Activated T-helper 1 cell treated with anti-CD3 and anti-CD28 coated beads, Interleukin-12 subunit alpha, Interleukin-12 subunit beta, Interleukin-2, Interleukin-4 antibody, amounts not matched to agents 30 ng/mL and 10 ng/mL and 1 ng/mL, durations not matched to agents 14 hours and 24 hours and 36 hours (primary cell): Measurements from ENCODE around the gene ROCK2. TPM values are rescaled to one million over a fixed set of nuclear protein-coding genes. Genes with fewer than 3 reads are reported as not detected.

Experiments
- DNase-seq: peaks from one replicate; pipeline ENCODE4 v3.0.0; 2021; ENCODE audit warnings: low spot score
- H3K27ac Mint-ChIP-seq: one replicate; pipeline ENCODE4 v1.8.0; 2021; ENCODE audit warnings: mild to moderate bottlenecking, mixed read lengths
- H3K27me3 Mint-ChIP-seq: one replicate; pipeline ENCODE4 v1.8.0; 2022; ENCODE audit warnings: mild to moderate bottlenecking, moderate library complexity, mixed read lengths; ENCODE audit not compliant: insufficient read depth
- H3K36me3 Mint-ChIP-seq: one replicate; pipeline ENCODE4 v1.8.0; 2021; ENCODE audit warnings: low read depth, mixed read lengths
- H3K4me1 Mint-ChIP-seq: one replicate; pipeline ENCODE4 v1.8.0; 2021; ENCODE audit warnings: low read depth, mixed read lengths
- H3K4me3 Mint-ChIP-seq: one replicate; pipeline ENCODE4 v1.8.0; 2021; ENCODE audit warnings: mild to moderate bottlenecking, moderate library complexity, mixed read lengths
- H3K9me3 Mint-ChIP-seq: one replicate; pipeline ENCODE4 v1.8.0; 2021; ENCODE audit warnings: mixed read lengths
- intact Hi-C: fragments of 100-400 bp; cut with micrococcal nuclease; formaldehyde crosslinking; loops from one replicate; pipeline ENCODE4 v1.15.1; 2024
- total RNA-seq: library from RNA; stranded (reverse); gene quantifications from 2 replicates; pipeline ENCODE4 v1.2.3, GENCODE V29; 2022

Gene ROCK2
- total RNA-seq, 1 donor from 2014 or later, result 20.5 TPM

DNA sequence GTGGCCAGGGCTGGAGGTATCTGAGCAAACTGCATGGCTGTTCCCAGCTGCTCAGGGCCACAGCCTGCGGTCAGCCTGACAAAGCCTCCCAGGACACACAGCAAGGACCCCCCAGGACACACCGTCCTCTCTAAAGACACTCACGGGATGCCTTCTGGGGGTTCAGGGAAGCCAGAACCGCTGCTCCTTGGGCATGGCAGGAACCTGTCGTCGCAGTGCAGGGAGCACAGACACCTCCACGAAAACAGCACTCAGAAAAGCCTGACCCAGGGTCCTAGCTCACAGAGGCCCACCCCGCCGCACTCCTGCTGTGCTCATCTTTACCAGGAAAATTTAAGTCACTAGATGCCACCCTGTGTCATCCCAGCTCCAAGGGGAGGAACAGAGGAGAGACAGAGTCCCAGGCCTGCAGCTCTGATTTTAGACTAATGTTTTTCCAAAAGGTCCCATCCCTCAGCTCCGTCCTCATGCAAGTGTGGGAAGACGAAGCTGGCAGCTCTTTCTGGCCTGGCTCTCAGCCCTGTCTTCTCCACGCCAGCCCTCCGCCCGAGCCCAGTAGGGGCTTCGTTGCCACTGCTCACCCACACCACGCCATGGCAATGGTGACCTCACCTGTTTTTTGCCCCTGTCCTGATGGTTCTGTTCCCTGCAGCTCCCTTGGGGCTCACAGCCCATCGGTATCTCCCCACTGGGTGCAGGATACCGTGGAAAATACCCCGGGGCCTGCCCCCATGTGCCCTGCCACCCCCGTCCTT is 213.1 kb downstream of the ROCK2 start:
- Mint-ChIP-seq H3K4me3 (peak overlapping the region; percentile 51), H3K27me3 (peaks cover 11% of the 10 kb centered on the region), H3K4me1 (peaks cover 13% of the 10 kb centered on the region), H3K9me3 (no peaks in the 10 kb centered on the region), H3K36me3 (no peaks in the 10 kb centered on the region), H3K27ac (peak overlapping the region; percentile 4)
- DNase-seq, result no peak
- intact Hi-C loops, result loop anchor here (5.0 kb wide), 3 partner anchors 319 to 646 kb away; partner anchors contain the start of gene PDIA6

Other genes with a start within 250 kb of the ROCK2 start
- 7.2 and 7.9 TPM in 2 replicates for gene SLC66A3, start 189.2 kb downstream of the ROCK2 start, total RNA-seq
- 22.1 and 23.7 TPM in 2 replicates for gene E2F6, start 121.5 kb upstream of the ROCK2 start, total RNA-seq
- 0.10 and 0.41 TPM in 2 replicates for gene GREB1, start 189.4 kb upstream of the ROCK2 start, total RNA-seq